ENCODE results near the gene NDUFS8.

DNA sequence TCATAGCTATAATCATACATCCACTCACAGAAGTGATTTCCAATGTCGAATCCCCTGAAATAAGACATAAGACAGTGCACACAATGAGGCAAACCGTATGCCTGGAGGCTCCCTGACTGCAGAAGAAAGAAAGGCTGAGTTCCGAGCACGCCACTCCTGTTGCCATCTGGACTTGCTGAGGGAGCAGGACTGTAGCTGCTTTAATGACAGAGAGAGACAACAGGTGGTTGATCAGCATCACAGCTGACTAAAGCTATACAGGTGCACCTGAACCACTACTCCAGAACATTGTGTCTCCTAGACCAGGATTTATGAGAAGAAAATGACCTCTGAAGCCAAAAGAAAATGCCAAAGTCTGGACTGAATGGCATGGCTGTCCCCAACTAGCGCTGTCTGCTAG is 35.4 kb downstream of the NDUFS8 start:
- TF ChIP-seq, protein P1, sequence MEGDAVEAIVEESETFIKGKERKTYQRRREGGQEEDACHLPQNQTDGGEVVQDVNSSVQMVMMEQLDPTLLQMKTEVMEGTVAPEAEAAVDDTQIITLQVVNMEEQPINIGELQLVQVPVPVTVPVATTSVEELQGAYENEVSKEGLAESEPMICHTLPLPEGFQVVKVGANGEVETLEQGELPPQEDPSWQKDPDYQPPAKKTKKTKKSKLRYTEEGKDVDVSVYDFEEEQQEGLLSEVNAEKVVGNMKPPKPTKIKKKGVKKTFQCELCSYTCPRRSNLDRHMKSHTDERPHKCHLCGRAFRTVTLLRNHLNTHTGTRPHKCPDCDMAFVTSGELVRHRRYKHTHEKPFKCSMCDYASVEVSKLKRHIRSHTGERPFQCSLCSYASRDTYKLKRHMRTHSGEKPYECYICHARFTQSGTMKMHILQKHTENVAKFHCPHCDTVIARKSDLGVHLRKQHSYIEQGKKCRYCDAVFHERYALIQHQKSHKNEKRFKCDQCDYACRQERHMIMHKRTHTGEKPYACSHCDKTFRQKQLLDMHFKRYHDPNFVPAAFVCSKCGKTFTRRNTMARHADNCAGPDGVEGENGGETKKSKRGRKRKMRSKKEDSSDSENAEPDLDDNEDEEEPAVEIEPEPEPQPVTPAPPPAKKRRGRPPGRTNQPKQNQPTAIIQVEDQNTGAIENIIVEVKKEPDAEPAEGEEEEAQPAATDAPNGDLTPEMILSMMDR (conservative IDR thresholded peaks at IDR 0.05; ENCODE audit: low read depth, low read length) = no peak
- no peak for TF ChIP-seq EZH2 (IDR thresholded peaks at IDR 0.05; ENCODE audit: low read length, unreplicated experiment)
- TF ChIP-seq EZH2phosphoT487 (IDR thresholded peaks at IDR 0.05; ENCODE audit: borderline replicate concordance, low read length) = no peak

Data from PC-3 (cell line).